Uterus (tissue), 4 donors: Measurements from ENCODE around the gene SLC7A1. TPM values are rescaled to one million over a fixed set of nuclear protein-coding genes. Genes with fewer than 3 reads are reported as not detected.

Experiments
- DNase-seq, 2 donors: peaks; one replicate each; pipeline ENCODE4 v3.0.0-alpha.2; 2019 to 2020
- H3K27ac ChIP-seq, 2 donors: fragments of 200-600 bp; sonication (generic); 1 replicate in 1 of 2; 2 replicates in 1 of 2; pipeline ENCODE4 v1.5.1; 2016 to 2018
- H3K27me3 ChIP-seq, 2 donors: fragments of 200-600 bp; sonication (generic); one replicate each; pipeline ENCODE4 v1.5.1; 2018 to 2019; ENCODE audit warnings: control low read depth in 1 of 2
- H3K36me3 ChIP-seq, 2 donors: fragments of 200-600 bp; sonication (generic); one replicate each; pipeline ENCODE4 v1.5.1; 2019; ENCODE audit warnings: control low read depth in 1 of 2
- H3K4me1 ChIP-seq, 2 donors: fragments of 200-600 bp; sonication (generic); one replicate each; pipeline ENCODE4 v1.5.1; 2018 to 2019; ENCODE audit warnings: control low read depth in 1 of 2
- H3K4me3 ChIP-seq, 2 donors: fragments of 200-600 bp; sonication (generic); 1 replicate in 1 of 2; 2 replicates in 1 of 2; pipeline ENCODE4 v1.5.1; 2018 to 2019; ENCODE audit warnings: mild to moderate bottlenecking in 1 of 2
- H3K9me3 ChIP-seq, 2 donors: fragments of 200-600 bp; sonication (generic); one replicate each; pipeline ENCODE4 v1.5.1; 2019; ENCODE audit warnings: control low read depth in 1 of 2
- CTCF ChIP-seq, 4 experiments: fragments of 200-600 bp in 2 of 4; fragments of 450-650 bp in 2 of 4; sonication (generic) in 2 of 4; IDR thresholded peaks; one replicate each; pipeline ENCODE4 v1.5.1; 2016 to 2019; ENCODE audit warnings: antibody characterized with exemption in 4 of 4, mild to moderate bottlenecking in 2 of 4, moderate library complexity in 1 of 4
- POLR2A ChIP-seq, 2 donors: fragments of 450-650 bp; IDR thresholded peaks; one replicate each; pipeline ENCODE4 v1.6.1; 2016; ENCODE audit warnings: antibody characterized with exemption in 2 of 2, mild to moderate bottlenecking in 1 of 2, moderate library complexity in 1 of 2
- intact Hi-C: fragments of 100-400 bp; cut with DNase I; formaldehyde crosslinking; loops from one replicate; pipeline ENCODE4 v1.15.1; 2023; ENCODE audit warnings: low total_unique reads
- total RNA-seq, 4 donors: library from RNA; depleted of rRNA in 3 of 4; stranded (reverse); fragments of >200 nt in 3 of 4; gene quantifications; one replicate each; pipeline versions ENCODE4 v1.1.0 to v1.2.4, GENCODE V29; 2014 to 2023
- donor health status: DM: yes; HTN: yes; CAD: no.

The SLC7A1 gene
- total RNA-seq, 4 donors from 2014 or later: 4.1 to 39.0 (median 10.8) TPM

GRCh38 chr13:29516880-29517279 is 78.6 kb downstream of the SLC7A1 start:
- no peaks in the 10 kb centered on the region for H3K4me1 ChIP-seq
- TF ChIP-seq CTCF (IDR thresholded peaks at IDR 0.05) (no peak), POLR2A (IDR thresholded peaks at IDR 0.05) (no peak)
- DNase-seq: no peak
- H3K27ac ChIP-seq: no peak overlapping the region
- intact Hi-C loops: loop anchor here (10.0 kb wide), 1 partner anchor 598 kb away; no protein-coding TSS in a partner anchor
- no peak overlapping the region for H3K4me3 ChIP-seq
- no peaks in the 10 kb centered on the region for H3K36me3 ChIP-seq
- H3K27me3 ChIP-seq: no peaks in the 10 kb centered on the region
- no peaks in the 10 kb centered on the region for H3K9me3 ChIP-seq

DNA sequence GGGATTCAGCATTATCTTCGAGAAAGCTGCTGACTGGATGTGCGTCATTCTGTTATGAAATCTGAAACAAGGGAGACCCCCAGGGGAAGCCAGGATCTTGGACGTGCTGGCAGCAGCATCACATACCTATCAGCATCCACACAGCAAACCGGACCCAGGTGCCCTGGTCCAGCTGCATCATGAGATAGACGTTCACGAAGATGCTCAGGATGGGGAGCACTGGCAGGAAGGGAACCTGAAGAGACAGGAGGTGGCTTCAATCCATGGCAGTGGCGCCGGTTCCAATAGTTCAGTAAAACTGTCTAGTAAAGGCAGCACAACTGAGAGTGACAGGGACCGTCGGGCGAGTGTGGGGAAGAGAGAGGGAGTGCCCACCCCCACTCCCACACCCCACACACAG is 79.5 kb downstream of the SLC7A1 start:
- H3K36me3 ChIP-seq: no peaks in the 10 kb centered on the region
- intact Hi-C loops: loop anchor here (10.0 kb wide), 1 partner anchor 599 kb away; no protein-coding TSS in a partner anchor

GRCh38 chr13:29515372-29515771 is 80.1 kb downstream of the SLC7A1 start:
- Histone ChIP-seq H3K36me3 (no peaks in the 10 kb centered on the region), H3K27me3 (no peaks in the 10 kb centered on the region), H3K4me1 (peaks cover 0 to 11% of the 10 kb centered on the region in 2 donors), H3K27ac (no peak overlapping the region), H3K4me3 (no peak overlapping the region), H3K9me3 (no peaks in the 10 kb centered on the region)
- intact Hi-C loops: loop anchor here (10.0 kb wide), 1 partner anchor 599 kb away; no protein-coding TSS in a partner anchor
- TF ChIP-seq CTCF (IDR thresholded peaks at IDR 0.05) (no peak), POLR2A (IDR thresholded peaks at IDR 0.05) (no peak)
- no peak for DNase-seq

More for the DNA sequence above, 79.5 kb downstream of the SLC7A1 start:
- TF ChIP-seq POLR2A (IDR thresholded peaks at IDR 0.05) (no peak), CTCF (IDR thresholded peaks at IDR 0.05) (no peak)
- H3K4me1 ChIP-seq: peaks cover 0 to 7% of the 10 kb centered on the region in 2 donors
- H3K27ac ChIP-seq: no peak overlapping the region
- H3K4me3 ChIP-seq: no peak overlapping the region
- no peaks in the 10 kb centered on the region for H3K27me3 ChIP-seq
- no peaks in the 10 kb centered on the region for H3K9me3 ChIP-seq
- no peak for DNase-seq

- no peaks in the 10 kb centered on the region for H3K9me3 ChIP-seq
- H3K27ac ChIP-seq: no peak overlapping the region
- H3K36me3 ChIP-seq: no peaks in the 10 kb centered on the region
- no peaks in the 10 kb centered on the region for H3K27me3 ChIP-seq
- H3K4me3 ChIP-seq: no peak overlapping the region
- intact Hi-C loops: loop anchor here (10.0 kb wide), 1 partner anchor 600 kb away; no protein-coding TSS in a partner anchor
- H3K4me1 ChIP-seq: peaks cover 0 to 11% of the 10 kb centered on the region in 2 donors
- no peak for DNase-seq
- no peak for TF ChIP-seq CTCF (IDR thresholded peaks at IDR 0.05)
- TF ChIP-seq POLR2A (IDR thresholded peaks at IDR 0.05): no peak
These were observed 80.7 kb downstream of the SLC7A1 start for GRCh38 chr13:29514720-29515310.

DNA sequence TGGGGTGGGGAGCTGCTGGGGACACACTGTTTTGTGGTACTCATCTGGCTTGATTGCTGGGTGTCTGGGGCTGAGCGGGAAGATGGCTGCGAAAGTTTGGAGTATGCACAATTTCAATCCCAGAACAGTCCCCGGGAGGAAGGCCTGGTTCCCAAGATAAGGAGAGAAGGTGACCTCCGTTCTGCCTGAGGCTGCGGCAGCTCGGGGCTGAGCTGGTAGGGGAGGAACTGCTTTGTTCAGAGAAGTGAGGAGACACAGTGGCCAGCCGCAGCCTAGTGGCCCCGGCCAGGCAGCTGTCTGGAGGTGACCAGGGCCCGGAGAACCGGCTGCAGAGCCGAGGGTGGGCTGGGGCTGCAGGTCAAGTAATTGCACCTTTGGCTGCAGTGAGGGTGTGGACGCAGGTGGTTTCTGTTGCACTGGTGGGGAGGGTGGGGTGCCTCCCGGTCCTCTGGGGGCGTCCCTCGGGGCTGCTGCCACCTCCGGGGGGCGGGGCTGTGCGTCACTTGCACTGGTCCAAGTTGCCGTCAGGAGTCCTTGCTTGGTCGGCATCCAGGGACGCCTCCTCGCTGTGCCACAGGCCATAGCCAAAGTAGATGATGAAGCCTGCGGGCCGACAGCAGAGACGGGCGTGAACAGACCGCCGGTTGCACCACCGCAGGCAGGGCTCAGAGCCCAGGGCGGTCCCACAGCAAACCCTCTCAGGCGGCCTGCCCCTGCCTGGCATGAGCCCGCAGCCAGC is 81.3 kb downstream of the SLC7A1 start:
- H3K36me3 ChIP-seq: no peaks in the 10 kb centered on the region
- no peak overlapping the region for H3K4me3 ChIP-seq
- no peaks in the 10 kb centered on the region for H3K27me3 ChIP-seq
- intact Hi-C loops: loop anchor here (10.0 kb wide), 1 partner anchor 601 kb away; no protein-coding TSS in a partner anchor
- H3K9me3 ChIP-seq: no peaks in the 10 kb centered on the region
- DNase-seq: no peak
- H3K4me1 ChIP-seq: peaks cover 0 to 11% of the 10 kb centered on the region in 2 donors
- TF ChIP-seq POLR2A (IDR thresholded peaks at IDR 0.05): no peak
- H3K27ac ChIP-seq: no peak overlapping the region
